NT2/D1 (cell line): ENCODE data around the gene SCP2D1.

Experiments used
- YY1 ChIP-seq: IDR thresholded peaks from 2 replicates; pipeline ENCODE4 v1.6.1; 2011; ENCODE audit not compliant: insufficient read length, insufficient read depth
- ZNF274 ChIP-seq: IDR thresholded peaks from 2 replicates; pipeline ENCODE4 v1.6.1; 2011; ENCODE audit warnings: mild to moderate bottlenecking, low read depth, low read length

- TF ChIP-seq YY1 = no peak
- TF ChIP-seq ZNF274 = no peak
These were observed 31.4 kb downstream of the SCP2D1 start for GRCh38 chr20:18845017-18845416.
